ENCODE data around the gene TMEM184B. TPM values are rescaled to one million over a fixed set of nuclear protein-coding genes. Genes with fewer than 3 reads are reported as not detected.

The TMEM184B gene
- total RNA-seq, 4 donors from 2014 or later: 25.4 to 40.7 (median 31.2) TPM

DNA sequence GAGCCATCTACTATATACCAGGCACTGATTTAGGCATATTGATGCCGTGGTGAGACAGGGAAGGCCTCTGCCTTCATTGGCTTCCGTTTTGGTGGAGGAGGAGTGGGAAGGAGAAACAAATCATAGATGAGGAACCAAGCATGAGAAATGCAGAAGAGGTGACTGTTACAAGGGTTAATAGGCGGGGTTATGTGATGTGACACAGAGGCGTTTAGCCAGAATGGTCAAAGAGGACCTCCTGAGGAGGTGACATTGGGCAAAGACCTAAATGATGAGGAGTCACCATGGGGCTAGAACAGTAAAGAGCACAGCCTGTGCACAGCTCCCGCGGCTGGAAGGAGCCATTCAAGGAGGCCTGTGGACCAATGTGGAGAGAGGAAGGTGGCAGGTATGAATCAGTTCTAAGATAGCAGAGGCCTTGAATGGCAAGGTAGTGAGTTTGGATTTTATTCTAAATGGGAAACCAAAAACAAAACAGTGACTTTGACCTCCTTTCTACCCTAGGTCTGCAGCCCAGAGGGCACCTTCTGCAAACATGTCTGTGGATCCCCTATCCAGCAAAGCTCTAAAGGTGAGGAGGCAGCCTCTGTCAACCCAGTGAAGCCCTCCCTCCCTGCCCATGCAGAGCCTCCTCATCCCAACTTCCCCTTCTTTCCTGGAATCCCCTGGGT, 59.4 kb downstream of the TMEM184B start:
- Histone ChIP-seq H3K36me3 (peaks cover 0 to 12% of the 10 kb centered on the region in 2 donors), H3K27ac (peak overlapping the region in 2 of 4 donors; percentile 32 to 60), H3K4me3 (no peak overlapping the region), H3K27me3 (no peaks in the 10 kb centered on the region), H3K9me3 (no peaks in the 10 kb centered on the region), H3K4me1 (peaks cover 11 to 20% of the 10 kb centered on the region in 2 donors)
- intact Hi-C loops (cut with DNase I; ENCODE audit: low total_unique reads) (no loop called here), in situ Hi-C loops (cut with MboI; ENCODE audit: low sequenced_read_pairs in 4 of 4) (no loop called here)
- ATAC-seq (no peak), DNase-seq (no peak)
- no peak for TF ChIP-seq POLR2A (IDR thresholded peaks at IDR 0.05)
- TF ChIP-seq CTCF (IDR thresholded peaks at IDR 0.05 in 4 of 5, conservative IDR thresholded peaks at IDR 0.05 in 1 of 5): no peak

GRCh38 chr22:38212442-38212841, 60.4 kb downstream of the TMEM184B start:
- in situ Hi-C loops (cut with MboI; ENCODE audit: low sequenced_read_pairs in 4 of 4): no loop called here
- H3K9me3 ChIP-seq: no peaks in the 10 kb centered on the region
- ATAC-seq: no peak

DNA sequence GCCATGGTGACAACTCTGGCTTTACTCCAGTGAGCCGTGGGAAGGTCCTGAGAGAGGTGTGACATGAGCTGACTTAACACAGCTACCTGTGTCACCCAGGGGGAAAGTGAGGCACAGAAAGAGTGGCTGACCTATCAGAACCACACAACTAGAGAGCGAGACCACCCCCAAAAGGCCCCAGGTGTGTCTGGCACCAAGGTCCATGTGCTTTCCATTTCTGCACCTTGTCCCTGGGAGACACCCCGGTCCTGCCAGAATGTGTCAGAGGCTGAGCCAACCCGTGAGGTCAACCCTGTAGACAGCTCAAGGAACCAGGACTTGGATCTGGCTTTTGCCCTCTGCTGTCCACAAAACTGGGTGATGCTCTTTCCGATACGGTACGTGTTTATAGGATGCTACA, 61.3 kb downstream of the TMEM184B start:
- Histone ChIP-seq H3K27me3 (no peaks in the 10 kb centered on the region), H3K36me3 (peaks cover 0 to 17% of the 10 kb centered on the region in 2 donors), H3K9me3 (no peaks in the 10 kb centered on the region), H3K4me1 (peaks cover 7 to 14% of the 10 kb centered on the region in 2 donors), H3K4me3 (no peak overlapping the region), H3K27ac (peak overlapping the region in 1 of 4 donors; percentile 31)
- TF ChIP-seq CTCF (IDR thresholded peaks at IDR 0.05 in 4 of 5, conservative IDR thresholded peaks at IDR 0.05 in 1 of 5) (no peak), POLR2A (IDR thresholded peaks at IDR 0.05) (no peak)
- in situ Hi-C loops (cut with MboI; ENCODE audit: low sequenced_read_pairs in 4 of 4) (no loop called here), intact Hi-C loops (cut with DNase I; ENCODE audit: low total_unique reads) (no loop called here)
- no peak for DNase-seq
- no peak for ATAC-seq

More at GRCh38 chr22:38212442-38212841, 60.4 kb downstream of the TMEM184B start:
- H3K27ac ChIP-seq: no peak overlapping the region
- no peaks in the 10 kb centered on the region for H3K27me3 ChIP-seq
- DNase-seq: no peak
- TF ChIP-seq POLR2A (IDR thresholded peaks at IDR 0.05): no peak
- TF ChIP-seq CTCF (IDR thresholded peaks at IDR 0.05 in 4 of 5, conservative IDR thresholded peaks at IDR 0.05 in 1 of 5): no peak
- intact Hi-C loops (cut with DNase I; ENCODE audit: low total_unique reads): no loop called here
- H3K36me3 ChIP-seq: peaks cover 0 to 17% of the 10 kb centered on the region in 2 donors
- H3K4me1 ChIP-seq: peaks cover 7 to 14% of the 10 kb centered on the region in 2 donors
- H3K4me3 ChIP-seq: no peak overlapping the region

- intact Hi-C loops (cut with DNase I; ENCODE audit: low total_unique reads) (loop anchor here (10.0 kb wide), 1 partner anchor 94 kb away; the partner anchor contains the start of gene BAIAP2L2), in situ Hi-C loops (cut with MboI; ENCODE audit: low sequenced_read_pairs in 4 of 4) (no loop called here)
- H3K4me1 ChIP-seq: peaks cover 8 to 23% of the 10 kb centered on the region in 2 donors
- no peaks in the 10 kb centered on the region for H3K9me3 ChIP-seq
- TF ChIP-seq POLR2A (IDR thresholded peaks at IDR 0.05): no peak
- no peak for TF ChIP-seq CTCF (IDR thresholded peaks at IDR 0.05 in 4 of 5, conservative IDR thresholded peaks at IDR 0.05 in 1 of 5)
- ATAC-seq (no peak), DNase-seq (no peak)
- H3K4me3 ChIP-seq: no peak overlapping the region
- peak overlapping the region in 2 of 4 donors; percentile 27 to 44 for H3K27ac ChIP-seq
- no peaks in the 10 kb centered on the region for H3K27me3 ChIP-seq
- H3K36me3 ChIP-seq: peaks cover 0 to 5% of the 10 kb centered on the region in 2 donors
These were observed 64.2 kb downstream of the TMEM184B start for GRCh38 chr22:38208551-38208968.

All from gastrocnemius medialis (tissue), 4 donors.